Measurements from ENCODE around the gene CHD6.

The CHD6 gene

GRCh38 chr20:41364236-41364855 is 253.8 kb downstream of the CHD6 start:
- TF ChIP-seq CTCF (IDR thresholded peaks at IDR 0.05), result no peak
- H3K27ac ChIP-seq, result no peak overlapping the region
- no peak for DNase-seq (ENCODE audit: low spot score)
- no peak overlapping the region for H3K4me3 ChIP-seq

GRCh38 chr20:41363601-41364000 is 254.6 kb downstream of the CHD6 start:
- no peak for DNase-seq (ENCODE audit: low spot score)
- no peak for TF ChIP-seq CTCF (IDR thresholded peaks at IDR 0.05)
- H3K4me3 ChIP-seq, result no peak overlapping the region
- H3K27ac ChIP-seq, result no peak overlapping the region

- TF ChIP-seq CTCF (IDR thresholded peaks at IDR 0.05), result no peak
- Histone ChIP-seq H3K4me3 (no peak overlapping the region), H3K27ac (no peak overlapping the region)
- DNase-seq (ENCODE audit: low spot score), result no peak
Measured at GRCh38 chr20:41362748-41363140, 255.4 kb downstream of the CHD6 start.

GRCh38 chr20:41361757-41362747 is 256.1 kb downstream of the CHD6 start:
- TF ChIP-seq CTCF (IDR thresholded peaks at IDR 0.05), result no peak
- no peak for DNase-seq (ENCODE audit: low spot score)
- no peak overlapping the region for H3K4me3 ChIP-seq
- H3K27ac ChIP-seq, result no peak overlapping the region

- TF ChIP-seq CTCF (IDR thresholded peaks at IDR 0.05), result no peak
- no peak overlapping the region for H3K4me3 ChIP-seq
- no peak overlapping the region for H3K27ac ChIP-seq
- no peak for DNase-seq (ENCODE audit: low spot score)
Measured at GRCh38 chr20:41360831-41361756, 257.1 kb downstream of the CHD6 start.

GRCh38 chr20:41359541-41360011 is 258.6 kb downstream of the CHD6 start:
- TF ChIP-seq CTCF (IDR thresholded peaks at IDR 0.05), result no peak
- Histone ChIP-seq H3K4me3 (no peak overlapping the region), H3K27ac (no peak overlapping the region)
- DNase-seq (ENCODE audit: low spot score), result no peak
